Measurements from ENCODE around the gene ZNF281. TPM values are rescaled to one million over a fixed set of nuclear protein-coding genes. Genes with fewer than 3 reads are reported as not detected.

Gene ZNF281
- total and polyA plus RNA-seq, 4 donors = 4.9 to 18.4 (median 13.1) TPM

GRCh38 chr1:200436436-200436835 is 26.6 kb upstream of the ZNF281 start:
- Histone ChIP-seq H3K4me3 (ENCODE audit: low read depth in 1 of 3, low read length in 3 of 3) (no peak overlapping the region), H3K9ac (ENCODE audit: low read depth in 1 of 2, low read length in 2 of 2) (no peak overlapping the region), H3K27me3 (ENCODE audit: control insufficient read depth in 4 of 4, insufficient read depth in 4 of 4, low read length in 3 of 4) (no peaks in the 10 kb centered on the region), H3K36me3 (ENCODE audit: control insufficient read depth in 4 of 4, insufficient read depth in 3 of 4, low read depth in 1 of 4, low read length in 3 of 4) (no peaks in the 10 kb centered on the region), H3K4me1 (ENCODE audit: control insufficient read depth in 4 of 4, insufficient read depth in 4 of 4, low read length in 3 of 4) (peaks cover 0 to 14% (median 8%) of the 10 kb centered on the region in 4 donors), H3K9me3 (ENCODE audit: control insufficient read depth in 4 of 4, low read length in 3 of 4) (no peaks in the 10 kb centered on the region), H3K27ac (ENCODE audit: low read depth in 1 of 2, low read length in 2 of 2) (no peak overlapping the region)
- no peak for DNase-seq (ENCODE audit: low spot score)
- TF ChIP-seq ZBTB33 (IDR thresholded peaks at IDR 0.05) (no peak), TAF1 (conservative IDR thresholded peaks at IDR 0.05) (no peak), HNF4G (IDR thresholded peaks at IDR 0.05) (no peak)

DNA sequence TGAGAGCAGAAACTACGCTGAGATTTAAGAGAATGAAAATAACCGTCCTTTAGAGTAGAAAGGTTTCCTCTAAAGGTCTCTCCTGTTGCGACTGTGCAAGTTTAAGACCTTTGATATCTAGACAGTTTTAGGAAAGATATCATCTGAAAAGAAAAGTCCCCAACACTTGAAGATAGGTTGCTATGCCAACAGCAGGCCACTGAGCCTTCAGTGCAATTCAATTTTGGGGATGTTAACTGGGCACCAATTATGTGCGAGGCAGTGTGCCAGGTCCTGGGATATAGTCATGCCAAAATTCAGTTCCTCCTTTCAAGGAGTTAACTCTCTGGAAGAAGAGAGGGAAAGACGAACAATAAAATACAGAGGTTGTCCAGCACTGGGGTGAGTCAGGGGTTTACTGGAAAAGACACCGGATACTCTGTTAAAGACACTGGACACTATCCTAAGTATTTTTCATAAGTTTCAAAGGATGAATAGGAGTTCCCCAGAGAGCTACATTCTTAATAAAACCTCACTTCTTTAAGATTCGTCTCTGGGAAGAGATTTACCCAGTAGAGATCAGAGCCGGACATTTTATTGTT is 25.5 kb upstream of the ZNF281 start:
- TF ChIP-seq, protein P1, sequence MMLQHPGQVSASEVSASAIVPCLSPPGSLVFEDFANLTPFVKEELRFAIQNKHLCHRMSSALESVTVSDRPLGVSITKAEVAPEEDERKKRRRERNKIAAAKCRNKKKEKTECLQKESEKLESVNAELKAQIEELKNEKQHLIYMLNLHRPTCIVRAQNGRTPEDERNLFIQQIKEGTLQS (IDR thresholded peaks at IDR 0.05) = no peak
- TF ChIP-seq NR2F2 (IDR thresholded peaks at IDR 0.05) = no peak
- no peak for TF ChIP-seq TAF1 (conservative IDR thresholded peaks at IDR 0.05)
- no peak for TF ChIP-seq FOXA1 (IDR thresholded peaks at IDR 0.05)
- TF ChIP-seq RAD21 (IDR thresholded peaks at IDR 0.05) = no peak
- no peak for TF ChIP-seq RXRA (IDR thresholded peaks at IDR 0.05)
- TF ChIP-seq REST (IDR thresholded peaks at IDR 0.05) = no peak
- no peak for TF ChIP-seq MAX (IDR thresholded peaks at IDR 0.05)
- TF ChIP-seq, protein P2, sequence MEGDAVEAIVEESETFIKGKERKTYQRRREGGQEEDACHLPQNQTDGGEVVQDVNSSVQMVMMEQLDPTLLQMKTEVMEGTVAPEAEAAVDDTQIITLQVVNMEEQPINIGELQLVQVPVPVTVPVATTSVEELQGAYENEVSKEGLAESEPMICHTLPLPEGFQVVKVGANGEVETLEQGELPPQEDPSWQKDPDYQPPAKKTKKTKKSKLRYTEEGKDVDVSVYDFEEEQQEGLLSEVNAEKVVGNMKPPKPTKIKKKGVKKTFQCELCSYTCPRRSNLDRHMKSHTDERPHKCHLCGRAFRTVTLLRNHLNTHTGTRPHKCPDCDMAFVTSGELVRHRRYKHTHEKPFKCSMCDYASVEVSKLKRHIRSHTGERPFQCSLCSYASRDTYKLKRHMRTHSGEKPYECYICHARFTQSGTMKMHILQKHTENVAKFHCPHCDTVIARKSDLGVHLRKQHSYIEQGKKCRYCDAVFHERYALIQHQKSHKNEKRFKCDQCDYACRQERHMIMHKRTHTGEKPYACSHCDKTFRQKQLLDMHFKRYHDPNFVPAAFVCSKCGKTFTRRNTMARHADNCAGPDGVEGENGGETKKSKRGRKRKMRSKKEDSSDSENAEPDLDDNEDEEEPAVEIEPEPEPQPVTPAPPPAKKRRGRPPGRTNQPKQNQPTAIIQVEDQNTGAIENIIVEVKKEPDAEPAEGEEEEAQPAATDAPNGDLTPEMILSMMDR (IDR thresholded peaks at IDR 0.05; ENCODE audit: low read depth, low read length, missing input control) = no peak

More for the DNA sequence above, 25.5 kb upstream of the ZNF281 start:
- Histone ChIP-seq H3K36me3 (ENCODE audit: control insufficient read depth in 4 of 4, insufficient read depth in 3 of 4, low read depth in 1 of 4, low read length in 3 of 4) (no peaks in the 10 kb centered on the region), H3K9me3 (ENCODE audit: control insufficient read depth in 4 of 4, low read length in 3 of 4) (no peaks in the 10 kb centered on the region), H3K4me1 (ENCODE audit: control insufficient read depth in 4 of 4, insufficient read depth in 4 of 4, low read length in 3 of 4) (peaks cover 0 to 14% (median 8%) of the 10 kb centered on the region in 4 donors), H3K27ac (ENCODE audit: low read depth in 1 of 2, low read length in 2 of 2) (no peak overlapping the region), H3K9ac (ENCODE audit: low read depth in 1 of 2, low read length in 2 of 2) (no peak overlapping the region), H3K4me3 (ENCODE audit: low read depth in 1 of 3, low read length in 3 of 3) (no peak overlapping the region), H3K27me3 (ENCODE audit: control insufficient read depth in 4 of 4, insufficient read depth in 4 of 4, low read length in 3 of 4) (no peaks in the 10 kb centered on the region)
- DNase-seq (ENCODE audit: low spot score) = no peak
- WGBS = 94% methylated on average over 8 of the region's 8 CpGs

All from liver (tissue), 9 donors.